Stimulated activated CD4-positive, alpha-beta T cell treated with anti-CD3 and anti-CD28 coated beads, Interleukin-12 subunit alpha, Interleukin-12 subunit beta, amount 100 ng/mL, for 24 hours (primary cell): ENCODE results near the gene TESPA1.
A peak's percentile ranks its signal among the peaks of the same experiment; 100 is the strongest.
"Not testable (repeated sequence)": the region's sequence is repeated elsewhere in the genome, so short reads cannot be mapped to it uniquely, and the experiment has no call there.

Source experiments
- DNase-seq, 2 experiments: peaks; one replicate each; pipeline ENCODE4 v3.0.0-alpha.2; 2020; ENCODE audit warnings: low read depth in 2 of 2

TESPA1 gene

DNA sequence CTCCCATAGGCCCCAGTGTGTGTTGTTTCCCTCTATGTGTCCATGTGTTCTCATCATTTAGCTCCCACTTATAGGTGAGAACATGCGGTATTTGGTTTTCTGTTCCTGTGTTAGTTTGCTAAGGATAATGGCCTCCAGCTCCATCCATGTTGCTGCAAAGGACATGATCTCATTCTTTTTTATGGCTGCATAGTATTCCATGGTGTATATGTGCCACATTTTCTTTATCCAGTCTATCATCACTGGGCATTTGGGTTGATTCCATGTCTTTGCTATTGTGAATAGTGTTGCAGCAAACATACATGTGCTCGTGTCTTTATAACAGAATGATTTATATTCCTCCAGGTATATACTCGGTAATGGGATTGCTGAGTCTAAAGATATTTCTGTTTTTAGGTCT lies 2.2 kb upstream of the TESPA1 start:
- DNase-seq = not testable (repeated sequence)

DNA sequence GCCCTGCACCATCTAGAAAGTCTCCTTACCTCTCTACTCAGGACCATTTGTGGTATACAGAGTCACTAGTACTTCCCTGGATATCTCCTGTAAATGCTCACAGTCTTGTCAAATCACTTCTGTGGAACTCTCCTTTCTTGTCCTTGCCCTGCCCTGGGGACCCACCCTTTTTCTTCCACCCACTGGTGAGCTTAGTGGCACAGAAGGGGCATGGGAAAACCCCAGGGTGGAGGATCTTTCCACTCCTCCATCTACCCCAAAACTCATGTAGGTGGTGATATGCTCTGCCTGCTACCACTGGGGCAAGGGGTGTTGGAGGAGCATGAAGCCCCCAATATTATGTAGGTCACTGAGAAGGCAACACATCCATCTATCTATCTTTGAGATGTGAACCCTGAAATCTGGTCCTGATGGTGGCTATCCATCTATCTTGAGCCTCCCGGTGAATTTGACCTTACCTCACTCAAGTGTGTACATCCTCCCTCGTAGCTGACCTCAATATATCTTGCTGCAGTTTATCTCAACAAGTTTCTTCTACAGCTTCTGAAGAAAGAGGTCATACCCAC lies 943 bp downstream of the TESPA1 start:
- DNase-seq = peak; percentile 31 to 41

DNA sequence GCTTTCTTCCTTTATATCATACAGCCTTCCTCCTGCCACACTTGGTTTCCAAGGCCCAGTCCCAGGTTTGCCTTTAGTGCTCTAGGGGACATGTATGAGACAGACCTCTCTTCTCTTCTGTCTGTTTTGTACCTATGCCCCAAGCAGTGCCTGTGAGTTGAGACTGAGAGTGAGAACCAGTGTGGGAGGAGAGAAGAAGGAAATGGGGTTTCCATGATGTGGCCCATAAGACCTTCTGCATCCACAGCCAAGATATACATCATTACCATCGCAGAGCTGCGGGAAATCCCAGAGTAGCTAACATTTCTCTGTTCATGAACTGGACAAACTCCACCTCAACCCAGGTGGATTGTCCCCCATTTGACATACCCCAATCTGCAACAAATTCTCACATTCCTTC lies 2.8 kb downstream of the TESPA1 start:
- DNase-seq = peak; percentile 26 to 34

DNA sequence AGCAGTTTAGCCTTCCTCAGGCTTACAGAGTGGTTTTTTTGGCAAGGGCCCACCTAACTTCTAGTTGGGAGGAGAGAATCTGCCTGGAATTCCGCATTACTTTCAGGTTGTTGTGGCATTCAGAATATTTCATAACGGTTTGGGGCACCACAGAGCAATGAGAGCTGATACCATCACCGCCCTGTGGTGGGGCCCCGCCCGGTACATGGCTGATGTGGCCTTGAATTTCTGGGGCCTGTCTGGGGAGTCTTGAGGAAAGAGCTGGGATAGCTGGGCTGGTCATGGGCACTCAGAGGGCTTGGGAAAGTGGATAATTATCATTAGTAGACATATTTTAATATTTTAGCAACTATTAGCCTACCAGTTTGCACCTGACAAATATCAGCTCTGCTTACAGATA lies 4.2 kb downstream of the TESPA1 start:
- no peak for DNase-seq

DNA sequence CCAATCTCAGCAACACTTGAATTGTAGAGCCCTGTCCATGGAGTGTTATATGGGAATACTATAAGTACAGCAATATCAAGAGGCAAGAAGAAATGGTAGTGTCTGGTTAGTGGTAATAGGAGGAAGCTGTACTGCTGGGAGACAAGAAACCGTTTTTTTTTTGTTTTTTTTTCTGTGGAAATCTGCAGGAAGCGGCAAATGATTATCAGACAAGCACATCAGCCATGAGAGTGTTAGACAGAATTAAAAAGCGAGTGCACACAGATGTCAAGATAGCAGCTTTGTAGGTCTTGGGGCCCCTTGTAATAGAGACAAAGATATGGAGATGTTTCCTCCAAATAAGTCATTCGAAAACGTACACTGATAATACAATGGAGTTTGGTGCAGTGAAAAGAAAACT lies 6.7 kb downstream of the TESPA1 start:
- DNase-seq = no peak

DNA sequence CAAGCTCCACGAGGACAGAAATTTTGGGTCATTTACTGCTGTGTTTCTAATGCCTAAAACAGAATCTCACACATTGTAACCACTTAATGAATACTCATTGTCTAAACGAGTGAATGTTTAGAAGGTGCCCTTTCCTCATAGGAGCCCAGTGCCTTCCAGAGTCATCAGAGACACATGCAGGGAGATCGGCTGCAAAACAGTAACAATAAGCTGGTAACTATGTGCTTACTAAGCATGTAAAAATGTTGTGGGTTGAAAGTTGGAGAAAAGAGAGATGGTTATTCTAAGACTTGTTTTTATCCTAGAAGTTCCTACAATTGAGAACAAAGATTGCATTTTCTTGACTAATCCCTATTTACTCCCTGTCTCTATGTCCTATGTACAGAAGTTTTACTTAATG lies 7.4 kb downstream of the TESPA1 start:
- no peak for DNase-seq

DNA sequence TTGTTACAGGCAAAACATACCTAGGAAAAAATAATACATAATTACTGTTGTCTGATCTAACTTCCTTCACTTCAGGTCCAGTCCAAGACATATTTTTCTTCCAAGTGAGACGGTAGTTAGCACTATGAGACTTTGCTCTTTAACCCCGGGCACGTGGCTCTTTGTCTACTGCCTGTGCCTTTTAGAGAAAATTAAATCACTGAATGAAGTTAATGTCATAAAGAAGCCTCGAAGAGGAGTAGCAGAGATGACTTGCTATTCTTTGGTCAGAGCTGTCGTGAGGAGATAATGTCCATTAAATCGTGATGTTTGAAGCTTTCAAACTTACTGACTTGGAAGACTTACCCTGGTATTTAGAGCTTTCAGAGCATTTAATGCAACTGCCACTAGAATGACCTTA lies 8.7 kb downstream of the TESPA1 start:
- DNase-seq = no peak

DNA sequence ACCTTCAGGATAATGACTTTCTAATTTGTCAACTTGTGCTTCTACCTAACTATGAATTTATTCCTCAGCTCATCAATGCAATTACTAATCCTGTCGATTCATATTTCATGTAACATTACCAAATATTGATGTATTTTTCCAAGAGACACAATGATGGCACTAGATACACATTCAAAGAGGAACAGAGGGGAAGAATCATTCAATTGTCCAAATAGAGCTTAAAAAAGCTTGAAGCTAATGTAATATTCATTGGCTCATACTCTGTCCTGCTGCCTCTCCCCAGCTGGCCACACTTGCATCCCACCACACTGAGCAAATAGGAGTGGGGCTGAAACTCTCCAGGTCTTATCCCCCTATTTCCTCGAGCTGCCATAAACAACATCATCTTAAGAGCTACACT lies 9.3 kb downstream of the TESPA1 start:
- no peak for DNase-seq

DNA sequence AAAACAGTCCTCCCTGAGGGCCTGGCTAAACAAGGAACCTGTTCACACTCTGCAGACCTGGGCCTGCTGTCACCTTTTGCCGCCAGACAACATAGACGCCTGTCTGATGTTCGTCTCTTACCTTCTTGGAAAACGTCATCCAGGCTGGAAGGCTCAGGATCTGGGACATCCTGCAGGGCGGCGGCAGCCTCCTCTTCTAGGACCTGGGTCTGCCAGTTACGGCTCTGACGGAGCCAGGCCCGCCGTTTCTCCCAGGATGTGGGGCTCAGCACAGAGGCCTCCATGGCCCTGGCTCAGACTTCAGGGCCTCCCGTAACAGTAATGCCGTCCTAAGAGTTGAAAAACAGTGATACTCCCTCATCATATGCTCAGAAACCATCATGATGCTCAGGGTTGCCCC lies 10.3 kb downstream of the TESPA1 start:
- no peak for DNase-seq

DNA sequence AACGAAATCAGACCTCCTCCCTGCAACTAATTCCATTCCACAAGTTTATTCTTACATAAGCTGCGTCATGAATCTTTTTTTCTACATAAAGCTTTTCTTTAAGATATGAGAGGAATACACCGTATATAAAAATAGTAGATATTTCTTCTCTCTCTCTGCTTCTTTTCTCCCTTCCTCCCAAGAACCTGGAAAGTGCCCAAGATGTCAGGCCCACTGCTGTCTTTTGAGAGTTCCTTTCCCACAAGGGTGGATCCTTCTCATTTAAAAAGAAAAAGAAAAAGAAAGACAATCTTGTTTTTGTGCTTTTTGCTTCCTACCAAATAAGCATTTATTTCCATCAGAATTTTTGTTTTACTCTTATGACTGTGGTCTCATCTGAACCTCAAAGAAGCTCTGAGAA lies 11.0 kb downstream of the TESPA1 start:
- no peak for DNase-seq

DNA sequence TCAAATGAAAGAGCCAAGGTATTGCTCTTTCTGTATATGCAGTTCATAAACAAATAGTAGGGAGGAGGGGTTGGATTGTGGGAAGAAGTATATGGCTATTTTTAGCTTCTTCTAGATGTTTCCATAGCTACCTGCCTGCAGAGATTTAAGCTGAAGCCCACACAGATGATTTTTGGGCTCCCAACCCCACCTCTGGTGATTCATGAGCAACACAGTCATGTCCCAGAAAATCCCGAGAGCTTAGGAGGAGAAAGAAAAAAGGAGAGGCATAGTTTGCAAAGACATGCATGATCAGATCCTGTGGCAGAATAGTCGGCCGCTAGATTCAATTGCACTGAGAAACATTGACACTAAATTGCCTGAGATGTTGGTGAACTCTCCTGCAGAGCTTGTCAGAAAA lies 13.8 kb downstream of the TESPA1 start:
- DNase-seq = no peak

DNA sequence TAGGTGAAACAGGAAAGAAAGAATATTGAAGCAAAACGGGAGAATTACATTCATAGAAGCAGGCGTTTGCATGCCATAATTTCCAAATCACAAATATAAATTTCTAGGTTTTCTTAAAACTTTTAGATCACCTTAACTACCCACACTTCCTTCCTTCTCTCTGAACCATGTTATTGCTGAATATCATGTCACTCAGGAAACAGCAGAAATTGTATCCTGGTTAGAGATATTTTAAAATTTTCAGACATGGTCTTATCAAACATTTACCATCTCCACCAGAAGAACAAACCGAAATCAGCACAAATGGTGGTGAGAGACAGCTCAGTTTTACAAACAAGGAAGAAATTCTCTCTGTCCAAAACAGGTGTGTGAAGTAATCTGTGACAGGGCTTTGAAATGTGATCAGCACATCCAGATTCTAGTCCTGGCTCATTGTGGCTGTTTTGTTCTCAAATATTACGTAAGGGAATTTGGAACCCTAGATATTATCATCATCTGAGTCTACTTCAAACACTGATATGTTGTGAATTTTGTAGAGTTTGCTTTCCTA lies 16.3 kb downstream of the TESPA1 start:
- no peak for DNase-seq

DNA sequence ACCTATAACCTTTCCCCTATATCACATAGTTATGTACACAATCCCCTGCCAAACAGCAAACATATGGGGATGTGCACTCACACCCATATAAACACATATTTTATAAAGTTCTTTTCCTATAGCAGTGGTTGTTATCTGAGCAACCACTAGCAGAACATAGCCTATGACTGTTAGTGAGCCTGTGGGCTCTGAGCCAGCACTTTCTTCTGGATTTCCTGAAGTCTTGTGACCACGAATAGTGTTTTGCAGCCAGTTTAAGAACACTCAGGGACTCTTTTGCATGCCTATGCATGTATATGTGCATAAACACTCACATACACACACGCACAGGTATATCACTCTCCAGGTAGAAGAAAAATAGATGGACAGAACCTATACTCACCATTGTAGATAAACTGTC lies 17.1 kb downstream of the TESPA1 start:
- no peak for DNase-seq

DNA sequence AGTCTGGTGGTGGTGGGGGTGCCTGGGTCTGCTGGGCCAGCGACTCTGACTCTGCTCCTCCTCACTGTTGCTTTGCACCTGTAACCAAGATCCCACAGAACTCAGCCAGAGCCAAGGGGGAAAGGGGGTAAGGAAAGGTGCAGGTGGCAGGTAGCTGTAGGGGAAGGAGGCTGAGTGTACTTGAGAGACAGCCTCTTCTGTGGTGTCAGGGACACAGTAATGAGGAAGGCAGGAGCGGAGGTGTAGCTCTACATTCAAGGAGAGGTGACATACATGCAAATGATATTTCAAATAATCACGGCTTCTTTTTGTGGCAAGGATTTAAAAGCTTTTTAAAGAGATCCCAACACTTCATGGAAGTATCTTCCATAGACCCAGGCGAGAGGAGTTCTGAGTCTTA lies 23.4 kb downstream of the TESPA1 start:
- no peak for DNase-seq

DNA sequence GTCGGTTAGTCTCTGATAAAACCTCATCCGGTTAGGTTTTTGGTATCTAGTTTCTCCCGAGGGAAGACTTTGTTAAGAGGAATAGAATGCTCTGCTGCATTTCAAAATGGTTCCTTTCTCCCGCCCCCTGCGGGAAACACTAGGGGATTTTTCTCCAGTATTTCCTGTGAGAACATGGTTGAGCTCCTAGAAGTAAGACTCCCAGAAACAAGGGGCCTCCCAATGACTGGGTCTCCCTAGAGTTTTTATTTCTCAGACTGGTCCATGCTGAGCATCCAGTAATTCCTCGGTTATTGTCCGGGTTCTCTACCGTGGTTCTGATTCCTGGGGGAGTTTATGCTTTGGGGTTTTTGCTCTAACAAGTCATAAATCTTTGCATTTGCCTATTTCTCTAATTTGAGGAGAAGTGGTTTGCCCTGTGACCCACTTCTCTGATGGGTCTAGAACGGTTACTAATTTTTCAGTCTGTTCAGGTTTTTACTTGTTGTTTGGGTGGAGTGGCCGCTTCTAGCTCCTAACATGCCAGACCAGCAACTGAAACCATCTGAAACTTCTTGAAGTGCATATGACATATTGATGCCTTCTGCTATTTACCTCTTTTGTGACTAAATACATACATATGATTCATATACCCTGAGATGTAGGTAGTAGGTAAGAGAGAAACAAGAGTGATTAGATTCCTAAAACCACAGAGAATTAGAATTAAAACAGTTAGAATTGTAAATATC lies 25.1 kb downstream of the TESPA1 start:
- DNase-seq = no peak

DNA sequence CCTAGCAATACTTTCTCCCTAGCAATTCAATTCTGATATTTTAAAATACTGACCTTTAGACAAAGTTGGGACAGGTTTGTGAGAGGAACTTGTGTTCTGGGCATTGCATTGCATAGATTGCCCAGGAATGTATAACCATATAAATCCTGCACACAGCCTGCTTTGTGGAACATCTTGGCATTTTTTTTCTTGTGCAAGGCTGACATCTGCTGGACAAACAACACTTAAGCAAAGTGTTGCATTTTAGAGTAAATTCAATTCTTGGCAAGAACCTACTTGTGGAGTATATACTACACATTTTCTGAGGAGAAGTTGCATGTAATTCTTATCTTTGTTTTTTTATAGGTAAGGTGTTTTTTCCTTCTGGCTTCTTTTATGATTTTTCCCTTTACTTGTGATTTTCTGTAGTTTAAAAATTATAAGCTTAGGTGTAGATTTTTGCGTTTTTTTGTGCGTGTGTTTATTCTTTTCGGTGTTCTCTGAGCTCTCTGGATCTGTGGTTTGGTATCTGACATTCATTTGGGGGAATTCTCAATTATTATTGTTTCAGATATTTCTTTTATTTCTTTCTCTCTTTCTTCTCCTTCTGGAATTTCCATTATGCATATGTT lies 26.4 kb downstream of the TESPA1 start:
- DNase-seq = peak in 1 of 2 experiments; percentile 23

DNA sequence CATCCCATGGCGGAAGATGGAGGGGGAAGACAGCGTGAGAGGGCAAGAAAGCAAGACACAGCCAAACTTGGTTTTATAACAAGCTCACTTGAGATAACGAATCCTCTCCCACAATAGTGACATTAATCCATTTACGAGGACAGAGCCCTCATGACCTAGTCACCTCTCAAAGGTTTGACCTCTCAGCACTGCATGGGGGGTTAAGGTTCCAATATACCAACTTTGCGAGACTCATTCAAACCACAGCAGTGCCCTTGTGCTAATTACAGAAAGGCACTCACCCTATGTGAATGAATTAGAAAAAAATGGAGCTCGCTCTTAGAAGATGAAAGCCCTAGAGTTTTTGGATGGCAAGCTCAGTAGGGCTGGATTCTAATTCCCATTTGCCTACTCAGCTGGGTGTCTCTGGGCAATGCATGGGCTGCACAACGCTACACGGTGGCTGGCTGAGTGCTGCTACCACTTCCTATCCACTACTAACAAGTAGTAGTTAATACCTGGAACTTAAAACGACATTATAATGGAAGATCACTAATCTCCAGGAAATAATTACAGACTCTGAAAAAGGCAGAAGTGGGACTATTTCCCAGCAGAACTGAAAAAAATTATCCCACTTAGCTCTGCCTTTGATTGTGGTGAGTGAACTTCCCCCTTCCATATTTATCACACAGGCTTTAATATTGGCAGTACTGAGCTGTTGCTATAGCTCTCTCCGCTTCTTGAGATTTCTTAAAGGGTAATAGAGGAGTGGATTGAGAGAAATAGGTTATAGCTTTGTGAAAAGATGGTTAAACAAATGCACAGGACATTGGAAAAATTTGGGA lies 27.5 kb downstream of the TESPA1 start:
- DNase-seq = no peak

DNA sequence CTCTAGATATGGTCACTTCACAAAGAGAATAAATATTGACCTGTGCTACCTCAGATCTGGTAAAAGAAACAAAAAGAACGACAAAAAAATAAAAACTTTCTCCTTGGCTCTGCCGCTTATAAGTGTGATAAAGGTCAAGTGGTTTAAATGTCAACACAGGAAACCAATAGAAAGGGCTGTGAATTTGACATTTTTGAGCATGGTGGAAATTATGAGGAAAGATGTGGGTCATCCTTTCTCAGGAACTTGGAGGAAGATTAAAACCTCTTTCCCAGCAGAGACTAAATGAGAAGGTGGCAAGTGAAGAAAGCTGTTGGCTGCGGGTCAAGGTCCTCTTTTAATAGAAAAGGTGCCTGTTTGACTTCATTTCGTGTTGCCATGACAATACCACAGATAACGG lies 28.2 kb downstream of the TESPA1 start:
- no peak for DNase-seq

DNA sequence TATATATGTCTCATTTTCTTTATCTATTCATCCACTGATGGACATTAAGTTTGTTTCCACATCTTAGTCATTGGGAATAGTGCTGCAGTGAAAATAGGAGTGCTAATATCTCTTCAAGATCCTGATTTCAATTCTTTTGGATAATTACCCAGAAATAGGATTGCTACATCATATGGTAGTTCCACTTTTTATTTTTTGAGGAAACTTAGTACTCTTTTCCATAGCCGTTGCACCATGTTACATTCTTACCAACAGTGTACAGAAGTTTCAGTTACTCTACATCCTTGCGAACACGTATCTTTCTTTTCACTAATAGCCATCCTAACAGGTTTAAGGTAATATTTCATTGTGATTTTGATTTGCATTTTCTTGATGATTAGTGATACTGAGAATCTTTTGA lies 29.8 kb downstream of the TESPA1 start:
- DNase-seq = no peak

DNA sequence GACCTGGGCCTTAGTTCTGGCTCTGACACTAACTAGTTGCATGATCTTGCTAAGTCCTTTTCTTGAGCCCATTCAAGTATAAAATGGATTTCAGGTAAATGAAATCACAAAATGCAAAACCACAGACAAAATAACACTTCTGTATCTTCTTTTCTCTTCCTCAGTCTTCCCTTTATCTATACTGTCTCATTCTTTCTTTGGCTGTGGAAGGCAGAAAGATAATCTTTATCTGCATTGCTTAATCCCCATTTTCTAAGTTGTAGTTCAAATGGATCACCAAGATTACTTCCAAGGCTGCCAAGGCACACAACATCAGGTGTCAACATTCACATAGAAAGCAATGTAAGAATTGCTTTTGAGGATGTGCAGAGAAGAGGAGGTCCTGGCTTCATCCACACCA lies 30.3 kb downstream of the TESPA1 start:
- no peak for DNase-seq

DNA sequence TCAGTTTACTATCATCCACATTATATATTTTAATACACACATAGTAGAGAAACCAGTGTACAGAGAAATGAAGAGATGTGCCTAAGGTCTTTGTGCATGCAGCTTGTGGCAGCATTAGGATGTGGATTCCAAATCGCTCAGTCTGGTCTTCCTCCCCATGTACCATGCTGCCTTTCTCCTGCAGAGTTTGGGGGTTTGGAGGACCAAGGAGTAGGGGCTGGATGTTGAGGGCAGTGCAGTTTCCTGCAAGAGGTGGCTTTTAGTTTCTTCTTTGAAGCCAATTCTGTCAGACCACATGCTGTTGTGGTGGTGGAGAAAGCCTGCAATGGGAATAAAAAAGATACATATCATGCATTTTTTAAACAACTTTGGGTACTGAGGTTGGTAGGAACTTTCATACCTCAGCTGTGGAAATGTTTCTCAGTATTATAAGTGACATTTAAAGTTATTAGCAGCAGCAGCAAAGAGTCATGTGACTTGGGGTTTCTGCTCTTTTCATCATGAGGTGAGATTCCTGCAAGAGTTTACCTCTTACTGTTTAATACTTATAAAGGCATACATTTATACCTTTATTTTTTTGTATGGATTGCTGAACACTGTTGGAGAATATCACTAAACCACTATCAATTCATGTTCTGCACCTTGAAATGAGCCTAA lies 34.4 kb downstream of the TESPA1 start:
- DNase-seq = no peak
